22Rv1 (cell line): ENCODE measurements around the gene KLHL42.

Experiments
- ZFX ChIP-seq: fragments of 450-650 bp; IDR thresholded peaks from 2 replicates; pipeline ENCODE4 v1.6.1; 2017; ENCODE audit warnings: antibody characterized with exemption, borderline replicate concordance
- TF ChIP-seq, protein P1 (sequence below): fragments of 450-650 bp; IDR thresholded peaks from 2 replicates; pipeline ENCODE4 v1.5.1; 2017; ENCODE audit warnings: mild to moderate bottlenecking

DNA sequence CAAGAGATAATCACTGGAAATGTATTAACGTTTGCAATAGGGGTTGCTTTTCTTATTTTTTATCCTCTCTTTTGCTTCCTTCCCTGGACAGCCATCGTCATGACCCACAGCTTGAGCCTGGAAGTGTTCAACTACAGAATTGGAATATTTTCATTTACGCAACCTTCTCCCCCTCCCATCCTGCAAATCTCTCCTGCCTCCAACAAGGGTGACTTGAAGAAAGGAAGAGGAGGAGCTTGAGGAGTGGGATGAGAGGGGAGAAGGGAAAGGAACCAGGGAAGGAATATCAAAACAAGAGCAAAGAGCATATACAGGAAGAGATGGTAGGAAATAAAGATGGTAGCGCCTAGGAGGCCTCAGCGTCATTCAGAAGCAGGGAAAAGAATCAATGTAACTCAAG is 1.6 kb downstream of the KLHL42 start:
- TF ChIP-seq, protein P1, sequence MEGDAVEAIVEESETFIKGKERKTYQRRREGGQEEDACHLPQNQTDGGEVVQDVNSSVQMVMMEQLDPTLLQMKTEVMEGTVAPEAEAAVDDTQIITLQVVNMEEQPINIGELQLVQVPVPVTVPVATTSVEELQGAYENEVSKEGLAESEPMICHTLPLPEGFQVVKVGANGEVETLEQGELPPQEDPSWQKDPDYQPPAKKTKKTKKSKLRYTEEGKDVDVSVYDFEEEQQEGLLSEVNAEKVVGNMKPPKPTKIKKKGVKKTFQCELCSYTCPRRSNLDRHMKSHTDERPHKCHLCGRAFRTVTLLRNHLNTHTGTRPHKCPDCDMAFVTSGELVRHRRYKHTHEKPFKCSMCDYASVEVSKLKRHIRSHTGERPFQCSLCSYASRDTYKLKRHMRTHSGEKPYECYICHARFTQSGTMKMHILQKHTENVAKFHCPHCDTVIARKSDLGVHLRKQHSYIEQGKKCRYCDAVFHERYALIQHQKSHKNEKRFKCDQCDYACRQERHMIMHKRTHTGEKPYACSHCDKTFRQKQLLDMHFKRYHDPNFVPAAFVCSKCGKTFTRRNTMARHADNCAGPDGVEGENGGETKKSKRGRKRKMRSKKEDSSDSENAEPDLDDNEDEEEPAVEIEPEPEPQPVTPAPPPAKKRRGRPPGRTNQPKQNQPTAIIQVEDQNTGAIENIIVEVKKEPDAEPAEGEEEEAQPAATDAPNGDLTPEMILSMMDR = no peak
- TF ChIP-seq ZFX = no peak
